Measurements from ENCODE around the gene ORC5. TPM values are rescaled to one million over a fixed set of nuclear protein-coding genes. Genes with fewer than 3 reads are reported as not detected.

The ORC5 gene
- total and polyA plus RNA-seq, 9 donors: 11.9 to 21.5 (median 16.1) TPM

DNA sequence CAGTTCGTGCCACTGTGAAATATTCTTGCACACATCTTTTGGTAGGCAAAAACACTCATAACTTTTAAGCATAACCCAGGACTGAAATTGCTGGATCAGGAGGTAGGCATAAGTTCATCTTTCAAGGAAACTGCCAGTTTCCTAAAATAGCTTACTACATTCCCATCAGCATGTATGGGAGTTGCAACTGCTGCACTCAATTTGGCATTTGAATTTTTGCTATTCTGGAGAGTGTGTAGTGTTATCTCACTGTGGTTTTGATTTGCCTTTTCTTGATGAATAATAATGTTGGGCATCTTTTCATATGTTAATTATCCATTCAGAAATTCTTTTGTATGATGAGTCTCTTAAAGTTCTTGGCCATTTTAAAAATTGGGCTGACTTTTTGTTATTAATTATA, 95.2 kb downstream of the ORC5 start:
- Histone ChIP-seq H3K27me3 (peaks cover 3% of the 10 kb centered on the region), H3K27ac (no peak overlapping the region), H3K4me1 (ENCODE audit: insufficient read depth) (no peaks in the 10 kb centered on the region), H3K36me3 (no peaks in the 10 kb centered on the region), H3K9me3 (no peaks in the 10 kb centered on the region), H3K4me3 (no peak overlapping the region)
- intact Hi-C loops (cut with DNase I): no loop called here
- TF ChIP-seq POLR2A (IDR thresholded peaks at IDR 0.05) (no peak), EP300 (IDR thresholded peaks at IDR 0.05) (no peak)
- TF ChIP-seq, protein P1, sequence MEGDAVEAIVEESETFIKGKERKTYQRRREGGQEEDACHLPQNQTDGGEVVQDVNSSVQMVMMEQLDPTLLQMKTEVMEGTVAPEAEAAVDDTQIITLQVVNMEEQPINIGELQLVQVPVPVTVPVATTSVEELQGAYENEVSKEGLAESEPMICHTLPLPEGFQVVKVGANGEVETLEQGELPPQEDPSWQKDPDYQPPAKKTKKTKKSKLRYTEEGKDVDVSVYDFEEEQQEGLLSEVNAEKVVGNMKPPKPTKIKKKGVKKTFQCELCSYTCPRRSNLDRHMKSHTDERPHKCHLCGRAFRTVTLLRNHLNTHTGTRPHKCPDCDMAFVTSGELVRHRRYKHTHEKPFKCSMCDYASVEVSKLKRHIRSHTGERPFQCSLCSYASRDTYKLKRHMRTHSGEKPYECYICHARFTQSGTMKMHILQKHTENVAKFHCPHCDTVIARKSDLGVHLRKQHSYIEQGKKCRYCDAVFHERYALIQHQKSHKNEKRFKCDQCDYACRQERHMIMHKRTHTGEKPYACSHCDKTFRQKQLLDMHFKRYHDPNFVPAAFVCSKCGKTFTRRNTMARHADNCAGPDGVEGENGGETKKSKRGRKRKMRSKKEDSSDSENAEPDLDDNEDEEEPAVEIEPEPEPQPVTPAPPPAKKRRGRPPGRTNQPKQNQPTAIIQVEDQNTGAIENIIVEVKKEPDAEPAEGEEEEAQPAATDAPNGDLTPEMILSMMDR (IDR thresholded peaks at IDR 0.05): no peak
- DNase-seq: no peak
- WGBS, 3 donors: 64 to 88% (median 81%) methylated on average over 1 of the region's 1 CpG

DNA sequence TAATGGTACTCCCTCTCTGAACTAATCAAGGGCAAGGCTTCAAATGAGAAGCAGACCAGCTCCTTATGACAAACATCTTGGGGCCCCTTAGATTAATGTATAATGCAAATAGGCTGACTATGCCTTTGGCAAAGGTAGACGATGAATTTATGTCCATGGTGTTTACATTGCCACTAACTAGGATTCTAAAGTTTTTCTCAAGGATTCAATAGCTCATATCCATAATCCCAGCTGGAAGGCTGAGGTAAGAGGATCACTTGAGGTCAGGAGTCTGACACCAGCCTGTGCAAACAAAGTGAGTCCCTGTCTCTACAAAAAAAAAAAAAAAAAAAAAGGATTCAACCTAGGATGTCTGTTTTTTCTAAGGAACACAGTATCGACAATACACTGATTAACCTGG, 96.5 kb downstream of the ORC5 start:
- H3K27ac ChIP-seq: no peak overlapping the region
- DNase-seq: no peak
- H3K27me3 ChIP-seq: peaks cover under 1% of the 10 kb centered on the region
- no peaks in the 10 kb centered on the region for H3K36me3 ChIP-seq
- TF ChIP-seq EP300 (IDR thresholded peaks at IDR 0.05) (no peak), POLR2A (IDR thresholded peaks at IDR 0.05) (no peak)
- TF ChIP-seq, protein P1 (IDR thresholded peaks at IDR 0.05): no peak
- 30 to 33% (median 31%) methylated on average over 2 of the region's 2 CpGs for WGBS, 3 donors
- H3K4me1 ChIP-seq (ENCODE audit: insufficient read depth): no peaks in the 10 kb centered on the region
- no peaks in the 10 kb centered on the region for H3K9me3 ChIP-seq
- H3K4me3 ChIP-seq: no peak overlapping the region
- intact Hi-C loops (cut with DNase I): no loop called here

DNA sequence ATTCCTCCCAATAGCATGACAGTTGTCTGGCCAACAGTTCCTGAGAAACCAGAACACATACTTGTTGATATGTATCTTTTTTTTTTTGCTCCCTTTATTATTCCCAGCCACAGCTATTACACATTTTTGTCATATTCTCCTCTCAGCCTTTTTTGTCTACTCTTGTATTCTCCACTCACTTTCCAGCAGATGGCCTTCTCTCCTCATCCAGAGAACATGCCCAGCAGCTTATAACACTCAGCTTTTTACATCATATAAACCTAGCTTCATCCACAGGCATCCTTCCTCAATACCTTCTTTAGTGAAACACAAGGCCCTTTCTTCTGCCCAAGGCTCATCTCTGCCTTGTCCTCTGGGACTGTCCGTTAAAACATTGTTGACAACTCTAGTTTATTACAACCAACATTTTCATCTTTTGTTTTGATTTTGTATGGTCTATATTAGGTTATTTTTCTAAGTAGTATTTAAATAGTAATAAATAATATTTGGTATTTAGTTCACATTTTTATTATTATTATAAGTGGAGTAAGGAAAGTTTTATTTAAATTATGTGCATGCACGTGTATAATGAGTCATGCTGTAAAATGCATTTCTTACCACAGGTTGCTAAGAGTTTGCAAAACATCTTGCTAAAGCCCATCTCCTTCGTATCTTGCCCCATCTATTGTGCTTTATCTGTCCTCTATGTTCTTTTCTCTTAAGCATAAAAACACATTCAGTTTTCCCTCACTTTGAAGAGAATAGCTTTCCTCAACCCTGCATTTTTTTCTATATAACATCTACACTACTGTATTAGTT, 101.5 kb downstream of the ORC5 start:
- Histone ChIP-seq H3K4me3 (no peak overlapping the region), H3K9me3 (no peaks in the 10 kb centered on the region), H3K4me1 (ENCODE audit: insufficient read depth) (no peaks in the 10 kb centered on the region), H3K27ac (no peak overlapping the region), H3K36me3 (no peaks in the 10 kb centered on the region), H3K27me3 (no peaks in the 10 kb centered on the region)
- intact Hi-C loops (cut with DNase I): no loop called here
- TF ChIP-seq, protein P1 (IDR thresholded peaks at IDR 0.05): no peak
- TF ChIP-seq EP300 (IDR thresholded peaks at IDR 0.05): no peak
- no peak for TF ChIP-seq POLR2A (IDR thresholded peaks at IDR 0.05)
- 65 to 80% (median 69%) methylated on average over 3 of the region's 3 CpGs for WGBS, 3 donors
- no peak for DNase-seq

DNA sequence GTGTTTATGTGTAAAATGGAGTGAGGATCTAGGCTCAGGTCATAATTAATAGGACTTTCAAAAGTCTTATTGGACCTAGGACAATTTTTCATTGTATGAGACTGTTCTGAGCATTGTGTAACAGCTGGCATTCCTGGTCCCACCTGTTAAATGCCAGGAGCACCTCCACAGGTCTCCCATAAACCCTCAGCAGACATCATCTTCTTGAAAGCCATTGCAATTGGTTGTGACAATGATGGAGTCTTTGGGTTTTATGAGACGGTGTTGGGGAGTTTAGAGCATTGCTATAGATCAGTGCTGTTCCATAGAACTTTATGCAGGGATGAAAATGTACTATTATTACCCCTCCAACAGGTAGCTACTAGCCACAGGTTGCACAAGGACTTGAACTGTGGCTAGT, 108.9 kb downstream of the ORC5 start:
- WGBS, 3 donors: 78 to 97% (median 94%) methylated on average over 1 of the region's 1 CpG
- intact Hi-C loops (cut with DNase I): no loop called here

More for the DNA sequence above, 108.9 kb downstream of the ORC5 start:
- no peak for DNase-seq
- no peaks in the 10 kb centered on the region for H3K4me1 ChIP-seq (ENCODE audit: insufficient read depth)
- H3K4me3 ChIP-seq: no peak overlapping the region
- no peaks in the 10 kb centered on the region for H3K36me3 ChIP-seq
- TF ChIP-seq EP300 (IDR thresholded peaks at IDR 0.05): no peak
- TF ChIP-seq, protein P1 (IDR thresholded peaks at IDR 0.05): no peak
- TF ChIP-seq POLR2A (IDR thresholded peaks at IDR 0.05): no peak
- no peaks in the 10 kb centered on the region for H3K9me3 ChIP-seq
- H3K27ac ChIP-seq: no peak overlapping the region
- no peaks in the 10 kb centered on the region for H3K27me3 ChIP-seq

Measured in ovary (tissue), 9 donors.